Spleen (tissue), 11 donors: ENCODE results near the gene ANKS1B. TPM values are rescaled to one million over a fixed set of nuclear protein-coding genes. Genes with fewer than 3 reads are reported as not detected.

Source experiments
- DNase-seq: peaks from one replicate; pipeline ENCODE4 v3.0.0-alpha.2; 2020
- H3K27ac ChIP-seq, 8 donors: fragments of 200-600 bp; sonication (generic) in 7 of 8; 1 replicate in 4 of 8; 2 replicates in 4 of 8; pipeline versions ENCODE4 v1.5.0 to v1.8.0; 2016 to 2021; ENCODE audit warnings: inconsistent platforms in 4 of 8, mild to moderate bottlenecking in 4 of 8, moderate library complexity in 1 of 8
- H3K27me3 ChIP-seq, 7 donors: fragments of 200-600 bp; sonication (generic) in 6 of 7; replicated peaks in 1 of 7; 1 replicate in 4 of 7; 2 replicates in 3 of 7; pipeline versions ENCODE4 v1.5.0 to v1.8.0; 2016 to 2021; ENCODE audit warnings: inconsistent platforms in 3 of 7, mild to moderate bottlenecking in 1 of 7
- H3K36me3 ChIP-seq, 6 donors: fragments of 200-600 bp; sonication (generic) in 5 of 6; 1 replicate in 4 of 6; 2 replicates in 2 of 6; pipeline versions ENCODE4 v1.5.0 to v1.8.0; 2016 to 2021; ENCODE audit warnings: inconsistent platforms in 2 of 6
- H3K4me1 ChIP-seq, 6 donors: fragments of 200-600 bp; sonication (generic) in 5 of 6; 1 replicate in 3 of 6; 2 replicates in 3 of 6; pipeline versions ENCODE4 v1.5.0 to v1.8.0; 2016 to 2021; ENCODE audit warnings: inconsistent platforms in 3 of 6
- H3K4me3 ChIP-seq, 8 donors: fragments of 200-600 bp; sonication (generic) in 7 of 8; 1 replicate in 4 of 8; 2 replicates in 4 of 8; pipeline versions ENCODE4 v1.5.0 to v1.8.0; 2016 to 2021; ENCODE audit warnings: inconsistent platforms in 4 of 8, mild to moderate bottlenecking in 4 of 8, moderate library complexity in 2 of 8
- H3K9me3 ChIP-seq, 8 donors: fragments of 200-600 bp; sonication (generic) in 7 of 8; 1 replicate in 4 of 8; 2 replicates in 4 of 8; pipeline versions ENCODE4 v1.5.0 to v1.8.0; 2016 to 2021; ENCODE audit warnings: inconsistent platforms in 4 of 8
- CTCF ChIP-seq, 11 experiments: fragments of 200-600 bp in 7 of 11; fragments of 450-650 bp in 4 of 11; sonication (generic) in 4 of 11; IDR thresholded peaks in 8 of 11; conservative IDR thresholded peaks in 3 of 11; 1 replicate in 7 of 11; 2 replicates in 4 of 11; pipeline versions ENCODE4 v1.4.0 to v1.8.0; 2016 to 2021; ENCODE audit warnings: antibody characterized with exemption in 11 of 11, inconsistent platforms in 4 of 11, mild to moderate bottlenecking in 1 of 11
- POLR2A ChIP-seq, 3 donors: fragments of 450-650 bp; IDR thresholded peaks; one replicate each; pipeline ENCODE4 v1.5.1; 2017; ENCODE audit warnings: antibody characterized with exemption in 3 of 3, mild to moderate bottlenecking in 1 of 3
- POLR2AphosphoS5 ChIP-seq, 3 donors: sonication (generic); formaldehyde crosslinking; IDR thresholded peaks; one replicate each; pipeline ENCODE4 v1.5.1; 2017; ENCODE audit warnings: antibody characterized with exemption in 3 of 3
- WGBS, 5 donors: extraction: QIAGEN DNeasy Blood & Tissue Kit in 3 of 5; methylation state at CpG; one replicate each; pipeline versions ENCODE4 v1.1.5 to v1.1.7; 2013 to 2018; 5-methylcytosine and 5-hydroxymethylcytosine counted together
- intact Hi-C: fragments of 100-400 bp; cut with DNase I; formaldehyde crosslinking; loops from one replicate; pipeline ENCODE4 v1.15.0; 2023; ENCODE audit warnings: low total_unique reads
- polyA plus RNA-seq, 3 donors: library from polyadenylated mRNA; stranded (reverse); fragments of 200-250 nt; gene quantifications; one replicate each; pipeline ENCODE4 v1.2.1, GENCODE V29; 2013
- total RNA-seq, 7 donors: library from RNA; depleted of rRNA in 3 of 7; stranded (reverse); fragments of >200 nt in 3 of 7; fragmentation: NEBNext Ultra II Directional in 4 of 7; extraction: Animal tissue kit (Norgen Biotek cat#: 25700) in 4 of 7; gene quantifications; one replicate each; pipeline versions ENCODE4 v1.1.0 to v1.2.1, GENCODE V29; 2016 to 2021
- donor health status: healthy with polysubstance abuse.
- donor health status: DM: no; HTN: no; CAD: no; lungs with moderate emphysema.
- donor health status: DM: no; HTN: no; CAD: no.
- donor health status: Bipolar disorder and iron deficiency.
- donor health status: healthy.
- donor health status: DM: no; HTN: no; CAD: no.
- donor health status: DM: yes; HTN: yes; CAD: no.

ANKS1B gene
- total and polyA plus RNA-seq, 10 donors = 0.21 to 8.0 (median 4.2) TPM

DNA sequence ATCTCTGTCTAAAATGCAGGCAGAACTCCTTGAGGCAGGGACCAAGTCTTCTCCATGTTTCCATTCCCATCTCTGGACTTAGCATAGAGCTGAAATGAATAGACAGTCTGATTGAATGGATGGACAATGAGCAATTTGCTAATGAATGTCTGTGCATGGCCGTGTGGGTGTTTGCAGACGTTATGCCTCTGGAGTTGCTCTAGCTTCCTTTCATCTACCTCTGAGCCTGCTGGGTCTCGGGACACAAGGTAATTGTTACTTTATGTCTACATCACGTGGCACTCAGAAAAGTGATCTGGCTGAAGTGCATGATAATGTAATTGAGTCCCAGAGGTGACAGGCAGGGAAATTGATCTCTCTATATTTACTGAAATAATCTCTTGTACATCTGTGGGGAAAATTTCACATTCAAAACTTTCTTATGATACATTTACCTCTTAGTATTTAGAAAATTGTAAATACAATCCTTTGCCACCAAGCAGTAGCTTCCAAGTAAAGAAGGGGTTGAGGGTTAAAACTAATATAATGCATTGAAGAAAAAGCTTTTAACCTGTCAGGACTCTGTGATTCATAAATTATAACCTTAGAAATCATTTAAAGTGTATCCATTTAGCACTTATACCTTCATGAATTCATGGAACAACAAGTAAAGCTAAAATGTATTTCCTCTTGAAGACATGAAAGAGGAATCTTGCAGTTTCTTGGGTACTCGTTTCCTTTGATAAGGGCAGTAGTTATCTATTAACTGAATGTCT is 915.6 kb downstream of the ANKS1B start:
- no peak for TF ChIP-seq POLR2AphosphoS5 (IDR thresholded peaks at IDR 0.05)
- no peak for TF ChIP-seq POLR2A (IDR thresholded peaks at IDR 0.05)
- no peak for TF ChIP-seq CTCF (IDR thresholded peaks at IDR 0.05 in 8 of 11, conservative IDR thresholded peaks at IDR 0.05 in 3 of 11)
- H3K4me1 ChIP-seq = no peaks in the 10 kb centered on the region
- H3K27me3 ChIP-seq = no peaks in the 10 kb centered on the region
- H3K4me3 ChIP-seq = no peak overlapping the region
- intact Hi-C loops = no loop called here
- no peak for DNase-seq
- H3K27ac ChIP-seq = no peak overlapping the region
- no peaks in the 10 kb centered on the region for H3K36me3 ChIP-seq
- no peaks in the 10 kb centered on the region for H3K9me3 ChIP-seq
- 62 to 73% (median 65%) methylated on average over 5 of the region's 5 CpGs for WGBS, 5 donors

- intact Hi-C loops = no loop called here
- Histone ChIP-seq H3K27ac (no peak overlapping the region), H3K27me3 (no peaks in the 10 kb centered on the region), H3K4me3 (no peak overlapping the region), H3K36me3 (no peaks in the 10 kb centered on the region), H3K9me3 (no peaks in the 10 kb centered on the region), H3K4me1 (no peaks in the 10 kb centered on the region)
- TF ChIP-seq POLR2A (IDR thresholded peaks at IDR 0.05) = no peak
- no peak for TF ChIP-seq POLR2AphosphoS5 (IDR thresholded peaks at IDR 0.05)
- TF ChIP-seq CTCF (IDR thresholded peaks at IDR 0.05 in 8 of 11, conservative IDR thresholded peaks at IDR 0.05 in 3 of 11) = no peak
- WGBS, 5 donors = 83 to 100% (median 91%) methylated on average over 1 of the region's 1 CpG
- no peak for DNase-seq
Observed at GRCh38 chr12:99067171-99067785, 917.5 kb downstream of the ANKS1B start.

DNA sequence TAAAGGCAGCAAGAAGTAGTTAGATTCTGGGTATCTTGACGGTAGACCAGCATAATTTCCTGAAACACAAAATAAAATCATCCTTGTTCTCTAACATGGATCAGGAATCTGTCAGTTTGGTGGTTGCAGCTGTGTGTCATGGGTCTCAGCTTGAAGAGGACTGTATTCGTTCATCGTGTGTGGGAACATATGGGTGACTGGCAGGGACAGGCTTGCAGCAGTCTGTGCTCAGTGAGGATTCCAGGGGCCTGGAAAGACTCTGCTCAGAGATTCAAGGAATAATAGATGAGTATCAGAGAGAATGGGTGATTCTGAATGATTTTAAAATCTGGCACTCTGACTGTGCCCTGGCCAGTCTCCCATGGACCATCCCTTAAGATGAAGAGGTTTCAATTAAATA is 918.0 kb downstream of the ANKS1B start:
- WGBS, 5 donors = 83 to 94% (median 88%) methylated on average over 3 of the region's 3 CpGs

More for the DNA sequence above, 918.0 kb downstream of the ANKS1B start:
- intact Hi-C loops = no loop called here
- H3K36me3 ChIP-seq = no peaks in the 10 kb centered on the region
- no peaks in the 10 kb centered on the region for H3K4me1 ChIP-seq
- H3K27me3 ChIP-seq = no peaks in the 10 kb centered on the region
- DNase-seq = no peak
- H3K27ac ChIP-seq = no peak overlapping the region
- no peak overlapping the region for H3K4me3 ChIP-seq
- no peaks in the 10 kb centered on the region for H3K9me3 ChIP-seq
- no peak for TF ChIP-seq POLR2AphosphoS5 (IDR thresholded peaks at IDR 0.05)
- no peak for TF ChIP-seq CTCF (IDR thresholded peaks at IDR 0.05 in 8 of 11, conservative IDR thresholded peaks at IDR 0.05 in 3 of 11)
- no peak for TF ChIP-seq POLR2A (IDR thresholded peaks at IDR 0.05)
